Activated CD4-positive, CD25-positive, alpha-beta regulatory T cell treated with anti-CD3 and anti-CD28 coated beads, Interleukin-2, amount 50 U/mL, for 24 hours (primary cell): ENCODE measurements around the gene PTPN21.
"Not testable (repeated sequence)": the region's sequence is repeated elsewhere in the genome, so short reads cannot be mapped to it uniquely, and the experiment has no call there.

Experiments
- ATAC-seq, 2 donors: fragments of 150-1000 bp; cut with Tn5 transposase; one replicate each; pipeline ENCODE4 v1.10.0; 2021; ENCODE audit warnings: mild to moderate bottlenecking in 1 of 2, moderate library complexity in 1 of 2

PTPN21 gene

DNA sequence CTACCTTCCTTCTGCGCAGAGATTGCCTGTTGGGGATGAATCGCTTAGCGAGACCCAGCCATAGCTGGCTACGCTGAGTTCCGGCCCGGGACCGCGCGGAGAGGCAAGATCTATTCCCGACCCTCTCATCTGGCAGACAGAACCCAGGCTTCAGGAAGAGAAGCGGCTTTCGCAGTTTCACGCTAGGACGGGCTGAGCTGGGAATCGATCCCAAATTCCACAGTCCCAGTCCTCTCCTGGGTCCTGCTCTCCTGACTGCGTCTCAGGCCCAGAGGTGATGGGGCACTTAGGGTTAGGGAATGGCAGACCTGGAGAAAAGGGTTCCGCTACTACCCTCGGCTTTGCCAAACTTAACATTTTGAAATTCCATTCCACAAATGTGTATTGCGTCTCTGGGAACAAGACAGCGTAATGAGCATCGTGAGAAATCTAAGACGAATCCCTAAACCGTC lies 2.8 kb downstream of the PTPN21 start:
- ATAC-seq = no peak

GRCh38 chr14:88551094-88551870 lies 3.5 kb downstream of the PTPN21 start:
- peak; percentile 62 to 63 for ATAC-seq

GRCh38 chr14:88550078-88550477 lies 4.7 kb downstream of the PTPN21 start:
- ATAC-seq = no peak

DNA sequence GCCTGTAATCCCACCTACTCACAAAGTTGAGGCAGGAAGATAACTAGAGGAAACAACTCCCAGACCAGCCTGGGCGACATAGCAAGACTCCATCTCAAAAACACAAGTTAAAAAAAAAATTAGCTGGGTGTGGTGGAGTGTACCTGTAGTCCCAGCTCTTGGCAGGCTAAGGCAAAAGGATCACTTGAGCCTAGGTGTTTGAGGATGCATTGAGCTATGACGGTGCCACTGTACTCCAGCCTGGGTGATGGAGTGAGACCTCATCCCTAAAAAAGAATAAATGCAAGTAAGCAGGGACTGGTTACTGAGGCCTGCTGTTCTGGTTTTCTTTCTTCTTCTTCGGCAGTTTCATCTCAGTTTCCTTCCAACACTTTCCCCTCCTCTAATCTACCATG lies 7.4 kb downstream of the PTPN21 start:
- no peak for ATAC-seq

DNA sequence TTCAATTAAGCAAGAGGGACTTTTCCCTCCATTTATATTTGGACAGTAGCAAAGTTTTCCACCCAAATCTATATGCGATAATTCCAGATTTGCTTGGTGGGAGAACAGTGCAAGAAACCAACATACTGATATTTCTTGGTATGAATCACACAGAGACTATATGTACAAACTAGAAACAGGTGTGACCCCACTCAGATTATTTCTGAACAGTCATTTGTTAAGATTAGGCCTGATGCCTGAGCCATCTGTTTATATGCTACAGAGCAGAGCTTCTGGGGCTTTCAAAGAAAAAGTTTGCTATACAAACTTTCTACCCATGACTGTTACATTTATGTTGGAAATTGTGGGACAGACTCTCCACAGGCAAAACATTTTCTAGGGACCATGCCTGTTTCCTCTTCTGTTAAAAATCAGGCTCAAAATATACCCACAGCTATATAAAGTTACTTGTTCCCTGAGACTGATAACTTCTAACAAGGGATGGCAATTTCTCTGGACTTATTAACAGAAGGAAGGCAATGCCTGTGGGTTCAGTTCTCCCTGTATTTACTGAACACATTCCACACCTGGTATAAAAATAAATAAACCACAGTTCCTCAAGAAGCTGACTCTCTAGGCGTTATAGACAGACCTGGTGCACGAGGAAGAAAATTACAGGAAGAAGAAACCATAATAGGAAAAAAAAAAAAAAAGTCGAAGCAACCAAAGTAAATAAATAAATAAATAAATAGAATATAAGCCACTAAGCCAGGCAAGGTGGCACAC lies 8.0 kb downstream of the PTPN21 start:
- peak in 1 of 2 donors; percentile 38 for ATAC-seq

GRCh38 chr14:88545256-88545655 lies 9.6 kb downstream of the PTPN21 start:
- ATAC-seq = no peak

DNA sequence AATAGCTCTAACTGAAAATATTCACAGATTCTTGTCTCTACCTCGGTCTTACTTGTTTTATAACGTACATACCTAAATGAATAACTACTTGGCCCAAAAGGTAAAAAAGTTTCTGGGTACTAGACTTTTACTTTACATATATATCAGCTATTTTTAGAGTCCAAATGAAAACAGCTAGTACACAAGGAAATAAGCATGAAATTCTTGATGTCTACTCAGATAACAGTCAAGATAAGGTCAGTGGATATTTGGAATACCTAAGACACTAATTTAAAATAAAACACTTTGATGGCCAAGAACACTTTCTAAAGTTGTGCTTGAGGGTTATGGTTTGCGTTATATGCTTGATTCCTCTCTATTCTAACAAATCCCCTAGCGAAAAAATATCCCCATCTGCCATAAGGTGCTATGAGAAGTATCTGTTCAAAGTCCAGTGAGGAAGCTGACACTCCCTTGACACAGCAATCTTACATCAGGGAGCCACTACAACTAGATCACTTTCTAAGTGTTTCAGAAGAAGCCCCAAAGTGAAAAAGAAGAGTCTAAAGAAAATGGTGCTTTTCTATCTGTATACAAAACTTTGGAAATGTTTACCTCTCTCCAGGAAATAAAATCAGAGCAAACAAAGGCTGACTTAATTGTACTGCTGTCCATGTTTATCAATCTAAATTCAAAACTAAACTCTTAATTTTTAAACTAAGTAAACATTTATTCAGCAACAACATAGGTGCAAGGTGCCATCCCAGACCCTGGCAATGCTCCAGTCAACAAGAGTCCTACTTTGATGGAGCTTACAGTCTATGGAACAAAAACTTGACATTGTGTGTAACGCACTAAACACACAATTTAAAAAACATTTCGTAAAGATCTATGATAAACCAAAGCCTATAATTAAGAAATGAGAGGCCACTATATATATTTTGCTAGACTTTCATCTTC lies 11.7 kb downstream of the PTPN21 start:
- ATAC-seq = no peak

DNA sequence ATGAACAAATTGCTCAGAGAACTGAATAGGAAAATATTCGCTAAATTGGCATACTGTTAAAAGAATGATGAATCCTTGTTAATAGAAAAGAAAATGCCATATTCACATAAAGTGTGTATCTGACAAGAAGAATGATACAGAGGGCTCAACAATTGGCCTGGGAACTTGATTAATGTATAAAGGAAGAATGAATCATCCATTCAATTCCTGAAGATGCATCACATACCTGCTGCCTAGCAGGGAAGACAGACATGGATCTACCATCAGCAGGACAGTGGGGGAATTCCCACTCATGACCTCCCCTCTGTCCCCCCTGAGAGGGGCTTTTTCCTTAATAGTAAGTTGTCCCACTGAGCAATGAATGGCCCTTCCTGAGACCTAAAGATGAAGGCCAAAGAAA lies 13.5 kb downstream of the PTPN21 start:
- no peak for ATAC-seq

GRCh38 chr14:88535813-88536212 lies 19.0 kb downstream of the PTPN21 start:
- no peak for ATAC-seq

GRCh38 chr14:88535149-88535548 lies 19.7 kb downstream of the PTPN21 start:
- ATAC-seq = no peak

DNA sequence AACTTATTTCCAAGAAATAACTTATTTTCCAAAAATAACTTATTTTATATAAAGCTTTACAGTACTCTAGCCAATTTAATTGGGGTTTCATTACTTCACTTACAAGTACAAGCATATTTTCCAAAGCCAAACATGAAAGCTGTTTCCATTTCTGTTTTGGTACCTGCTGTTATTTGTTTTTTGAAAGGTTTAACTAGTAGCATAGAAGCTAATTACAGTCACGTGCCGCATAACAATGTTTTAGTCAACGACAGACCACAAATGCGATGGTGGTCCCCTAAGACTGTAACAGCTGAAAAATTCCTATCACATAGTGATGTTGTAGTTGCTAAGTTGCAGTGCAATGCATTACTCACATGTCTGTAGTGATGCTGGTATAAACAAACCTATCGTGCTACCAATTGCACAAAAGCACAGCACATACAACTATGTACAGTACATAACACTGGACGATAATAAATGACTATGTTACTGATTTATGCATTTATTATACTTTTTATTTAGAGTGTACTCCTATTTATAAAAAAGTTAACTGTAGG lies 21.7 kb downstream of the PTPN21 start:
- ATAC-seq = no peak

- ATAC-seq = not testable (repeated sequence)
Measured at GRCh38 chr14:88529889-88530288, 24.9 kb downstream of the PTPN21 start.

DNA sequence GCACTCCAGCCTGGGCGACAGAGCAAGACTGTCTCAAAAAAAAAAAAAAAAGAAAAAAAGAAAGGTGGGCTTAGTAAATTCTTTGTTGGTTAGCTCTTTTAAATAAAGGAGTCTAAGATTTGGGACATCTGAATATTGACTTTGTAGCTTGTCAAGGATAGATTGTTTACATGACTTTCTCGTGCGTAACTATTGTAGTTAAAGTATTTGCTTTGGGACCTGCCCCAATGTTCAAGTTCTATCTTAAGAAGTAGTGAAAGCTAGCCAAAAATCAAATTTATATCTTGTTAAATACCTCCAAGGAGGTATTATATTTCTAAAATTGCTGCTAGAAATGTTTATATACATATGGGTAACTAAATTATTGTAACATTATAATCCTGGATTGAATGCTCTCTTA lies 32.4 kb downstream of the PTPN21 start:
- no peak for ATAC-seq

GRCh38 chr14:88521818-88522217 lies 33.0 kb downstream of the PTPN21 start:
- no peak for ATAC-seq

DNA sequence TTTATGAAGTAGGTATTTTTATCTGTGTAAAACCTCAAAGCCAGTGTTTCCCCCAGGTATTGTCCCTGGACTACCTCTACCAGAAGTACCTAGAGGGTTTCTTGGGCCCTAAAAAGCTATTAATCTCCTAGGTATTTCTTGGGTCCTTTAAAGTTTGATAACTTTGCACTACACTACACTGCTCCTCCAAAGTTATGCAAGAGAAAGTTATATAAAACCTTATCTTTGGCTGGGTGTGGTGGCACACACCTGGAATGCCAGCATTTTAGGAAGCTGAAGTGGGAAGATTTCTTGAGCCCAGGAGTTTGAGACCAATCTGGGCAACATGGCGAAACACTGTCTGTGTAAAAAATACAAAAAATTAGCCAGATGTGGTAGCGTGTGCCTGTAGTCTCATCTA lies 34.9 kb downstream of the PTPN21 start:
- ATAC-seq = no peak

GRCh38 chr14:88518592-88519512 lies 36.0 kb downstream of the PTPN21 start:
- no peak for ATAC-seq

GRCh38 chr14:88516861-88517357 lies 37.9 kb downstream of the PTPN21 start:
- no peak for ATAC-seq

DNA sequence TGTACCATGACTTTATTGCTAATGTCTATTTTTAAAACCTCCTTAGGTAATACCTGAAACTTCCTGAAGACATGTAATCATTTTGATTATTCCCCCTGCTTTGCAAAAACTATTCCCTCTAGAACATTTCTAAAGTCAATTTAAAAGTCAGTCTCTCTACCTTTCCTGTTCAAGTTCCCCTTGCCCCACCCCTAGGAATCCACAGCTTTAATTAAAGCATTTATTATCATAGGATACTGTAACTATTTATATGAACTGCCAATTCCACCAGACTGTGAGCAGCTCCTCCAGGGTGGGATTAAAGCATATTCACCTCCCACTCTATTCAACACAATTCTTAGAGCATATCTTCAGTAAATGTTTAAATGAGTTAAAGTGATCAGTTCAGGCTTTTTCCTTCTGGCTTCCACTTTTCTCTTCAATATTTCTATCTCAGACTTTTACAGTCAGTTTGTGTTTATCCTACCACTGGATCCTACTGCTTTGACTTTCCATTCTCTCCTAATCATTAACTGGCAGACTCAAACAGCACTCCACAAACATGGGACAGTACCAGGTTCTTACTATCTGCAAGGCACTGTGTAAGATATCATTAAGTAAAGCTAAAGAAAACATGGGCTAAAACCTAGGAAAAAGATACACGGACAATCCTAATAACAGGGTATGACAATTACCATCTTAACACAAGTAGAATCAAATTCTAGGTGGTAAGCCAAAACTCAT lies 39.1 kb downstream of the PTPN21 start:
- ATAC-seq = no peak

- ATAC-seq = no peak
Measured at GRCh38 chr14:88507208-88507607, 47.6 kb downstream of the PTPN21 start.

GRCh38 chr14:88505621-88506020 lies 49.2 kb downstream of the PTPN21 start:
- ATAC-seq = no peak

DNA sequence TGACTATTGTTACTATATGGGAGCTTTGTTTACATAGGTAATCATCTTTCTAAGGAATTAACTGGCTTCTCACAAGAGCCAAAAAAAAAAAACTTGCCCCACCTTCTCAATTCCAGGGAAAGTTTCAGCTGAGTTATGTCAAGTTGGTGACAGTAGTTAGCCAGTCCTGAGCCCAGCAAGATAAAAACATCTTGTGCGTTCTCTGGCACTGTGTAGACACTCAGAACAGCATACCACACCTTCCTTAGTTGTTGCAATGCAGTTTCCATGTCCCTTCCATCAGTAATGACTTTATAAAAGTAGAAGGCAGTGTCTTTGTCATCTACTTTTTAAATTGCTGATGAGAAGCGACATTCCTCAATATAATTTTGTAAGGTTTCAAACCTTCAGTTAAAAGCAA lies 50.2 kb downstream of the PTPN21 start:
- ATAC-seq = no peak
